C1 segment of cervical spinal cord (tissue), 14 donors: ENCODE data around the gene MAP2K5.

Experiments
- DNase-seq, 14 donors: peaks; one replicate each; lab custom pipeline; 2025; lab: John Stamatoyannopoulos, UW

Gene MAP2K5

GRCh38 chr15:67779549-67780111 is 237.1 kb downstream of the MAP2K5 start:
- no peak for DNase-seq

GRCh38 chr15:67781061-67781460 is 238.6 kb downstream of the MAP2K5 start:
- DNase-seq = no peak

- DNase-seq = no peak
Measured at GRCh38 chr15:67781907-67782690, 239.6 kb downstream of the MAP2K5 start.

GRCh38 chr15:67782691-67782991 is 240.1 kb downstream of the MAP2K5 start:
- DNase-seq = no peak

- DNase-seq = no peak
Measured at GRCh38 chr15:67783303-67783702, 240.8 kb downstream of the MAP2K5 start.

GRCh38 chr15:67784090-67784781 is 241.7 kb downstream of the MAP2K5 start:
- no peak for DNase-seq

- no peak for DNase-seq
Measured at GRCh38 chr15:67784856-67785430, 242.4 kb downstream of the MAP2K5 start.

- no peak for DNase-seq
Measured at GRCh38 chr15:67785431-67785830, 242.9 kb downstream of the MAP2K5 start.

- DNase-seq = no peak
Measured at GRCh38 chr15:67786646-67787045, 244.1 kb downstream of the MAP2K5 start.

GRCh38 chr15:67788986-67789385 is 246.5 kb downstream of the MAP2K5 start:
- DNase-seq = no peak

- DNase-seq = no peak
Measured at GRCh38 chr15:67790610-67791319, 248.3 kb downstream of the MAP2K5 start.

- no peak for DNase-seq
Measured at GRCh38 chr15:67792250-67792942, 249.9 kb downstream of the MAP2K5 start.

- no peak for DNase-seq
Measured at GRCh38 chr15:67794832-67795574, 252.5 kb downstream of the MAP2K5 start.

- no peak for DNase-seq
Measured at GRCh38 chr15:67796196-67797127, 254.0 kb downstream of the MAP2K5 start.

GRCh38 chr15:67799801-67800205 is 257.3 kb downstream of the MAP2K5 start:
- DNase-seq = no peak

GRCh38 chr15:67801142-67801541 is 258.6 kb downstream of the MAP2K5 start:
- DNase-seq = no peak

- DNase-seq = no peak
Measured at GRCh38 chr15:67801926-67802914, 259.7 kb downstream of the MAP2K5 start.

- no peak for DNase-seq
Measured at GRCh38 chr15:67803299-67803698, 260.8 kb downstream of the MAP2K5 start.
